RWPE1 (cell line): ENCODE data around the gene OGFOD2.

ENCODE experiments used
- CTCF ChIA-PET: fragments of 350-600 bp; sonication (Branson Sonifier 250); formaldehyde crosslinking; extraction: SDS; loops from one replicate; lab custom pipeline; 2021; lab: Yijun Ruan, JAX
- POLR2A ChIA-PET: fragments of 400-600 bp; formaldehyde crosslinking; extraction: SDS; loops from one replicate; lab custom pipeline; 2020; ENCODE audit warnings: antibody characterized with exemption; ENCODE audit not compliant: low non-redundant PET; lab: Yijun Ruan, JAX
- DNase-seq: peaks from one replicate; pipeline ENCODE4 v3.0.0; 2012; ENCODE audit warnings: low spot score
- H3K27ac ChIP-seq: fragments of 450-650 bp; 2 replicates; pipeline ENCODE4 v1.5.1; 2017
- TF ChIP-seq, protein P1 (sequence below): fragments of 450-650 bp; conservative IDR thresholded peaks from 2 replicates; pipeline ENCODE4 v1.5.1; 2017; ENCODE audit warnings: low read depth, mild to moderate bottlenecking

Gene OGFOD2

DNA sequence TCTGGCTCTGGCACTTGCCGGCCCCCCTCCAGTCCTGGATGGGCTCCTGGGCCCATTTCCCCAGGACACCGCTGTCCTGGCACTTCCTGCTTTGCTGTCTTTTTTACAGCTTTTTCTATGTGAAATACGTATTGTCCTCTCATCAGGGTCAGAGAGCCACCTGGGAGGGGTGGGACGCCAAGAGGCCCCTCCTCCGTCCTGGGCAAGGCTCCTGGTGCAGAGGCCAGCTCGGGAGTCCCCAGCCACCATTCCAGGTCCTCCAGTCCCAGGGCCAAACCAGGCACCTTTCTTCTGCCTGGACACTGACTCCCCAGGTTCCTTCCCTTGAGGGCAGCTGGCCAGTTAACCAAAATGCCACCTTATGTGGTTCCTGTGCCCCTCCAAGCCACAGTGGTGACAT, 28.2 kb downstream of the OGFOD2 start:
- H3K27ac ChIP-seq, result no peak overlapping the region
- DNase-seq, result no peak
- ChIA-PET CTCF (interaction anchor here (0.6 kb wide), 1 partner anchor 347 kb away, joined by 4 read pairs; no protein-coding TSS in a partner anchor), POLR2A (no interaction called here)
- TF ChIP-seq, protein P1, sequence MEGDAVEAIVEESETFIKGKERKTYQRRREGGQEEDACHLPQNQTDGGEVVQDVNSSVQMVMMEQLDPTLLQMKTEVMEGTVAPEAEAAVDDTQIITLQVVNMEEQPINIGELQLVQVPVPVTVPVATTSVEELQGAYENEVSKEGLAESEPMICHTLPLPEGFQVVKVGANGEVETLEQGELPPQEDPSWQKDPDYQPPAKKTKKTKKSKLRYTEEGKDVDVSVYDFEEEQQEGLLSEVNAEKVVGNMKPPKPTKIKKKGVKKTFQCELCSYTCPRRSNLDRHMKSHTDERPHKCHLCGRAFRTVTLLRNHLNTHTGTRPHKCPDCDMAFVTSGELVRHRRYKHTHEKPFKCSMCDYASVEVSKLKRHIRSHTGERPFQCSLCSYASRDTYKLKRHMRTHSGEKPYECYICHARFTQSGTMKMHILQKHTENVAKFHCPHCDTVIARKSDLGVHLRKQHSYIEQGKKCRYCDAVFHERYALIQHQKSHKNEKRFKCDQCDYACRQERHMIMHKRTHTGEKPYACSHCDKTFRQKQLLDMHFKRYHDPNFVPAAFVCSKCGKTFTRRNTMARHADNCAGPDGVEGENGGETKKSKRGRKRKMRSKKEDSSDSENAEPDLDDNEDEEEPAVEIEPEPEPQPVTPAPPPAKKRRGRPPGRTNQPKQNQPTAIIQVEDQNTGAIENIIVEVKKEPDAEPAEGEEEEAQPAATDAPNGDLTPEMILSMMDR, result no peak

DNA sequence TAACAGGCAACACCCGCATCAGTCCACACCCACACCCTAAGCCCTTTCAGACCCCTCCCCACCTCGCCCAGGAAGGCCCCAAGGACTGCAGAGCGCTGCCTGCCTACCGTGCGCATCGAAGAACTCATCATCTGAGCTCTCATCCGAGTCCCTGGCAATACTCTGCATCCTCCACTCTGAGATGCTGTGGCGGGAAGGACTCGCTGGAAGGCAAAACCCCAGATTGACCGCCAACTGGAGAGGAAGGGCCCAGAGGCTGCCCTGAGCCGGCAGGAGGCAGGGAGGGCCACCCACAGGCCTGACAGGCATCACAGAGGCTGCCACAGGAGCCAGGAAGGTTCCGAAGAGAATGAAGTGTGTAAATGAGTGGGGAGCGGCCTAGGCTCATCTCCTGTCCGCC, 29.2 kb downstream of the OGFOD2 start:
- H3K27ac ChIP-seq, result no peak overlapping the region
- DNase-seq, result no peak
- TF ChIP-seq, protein P1, result no peak
- ChIA-PET CTCF (no interaction called here), POLR2A (no interaction called here)

DNA sequence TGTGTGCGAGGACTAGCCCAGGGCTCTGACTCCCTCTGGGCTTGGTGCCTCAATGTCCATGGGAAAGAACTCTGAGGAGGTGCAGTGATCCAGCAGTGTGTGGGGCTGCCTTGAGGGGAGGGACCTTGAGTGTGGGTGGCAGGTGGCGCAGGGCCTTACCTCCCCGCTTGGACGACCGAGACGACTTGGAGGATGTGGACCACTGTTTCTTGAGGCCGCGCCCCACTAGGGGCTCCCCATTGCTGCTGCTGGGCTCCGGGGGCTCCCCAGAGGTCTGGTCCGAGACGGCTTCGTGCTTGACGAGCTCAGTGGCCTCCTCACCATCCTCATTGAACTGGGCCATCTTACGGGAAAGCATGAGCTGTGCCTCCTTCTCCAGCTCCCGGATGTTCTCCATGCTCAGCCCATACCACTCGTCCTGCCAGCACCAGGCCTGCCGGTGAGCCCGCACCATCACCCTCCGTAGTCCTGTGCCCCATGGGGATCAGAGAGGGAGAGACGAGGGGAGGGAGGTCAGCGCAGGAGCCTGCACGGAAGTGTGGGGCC, 30.1 kb downstream of the OGFOD2 start:
- no peak overlapping the region for H3K27ac ChIP-seq
- ChIA-PET POLR2A (interaction anchor here (1.0 kb wide), 1 partner anchor 432 kb away, joined by 4 read pairs; no protein-coding TSS in a partner anchor), CTCF (no interaction called here)
- no peak for DNase-seq
- TF ChIP-seq, protein P1, result no peak

DNA sequence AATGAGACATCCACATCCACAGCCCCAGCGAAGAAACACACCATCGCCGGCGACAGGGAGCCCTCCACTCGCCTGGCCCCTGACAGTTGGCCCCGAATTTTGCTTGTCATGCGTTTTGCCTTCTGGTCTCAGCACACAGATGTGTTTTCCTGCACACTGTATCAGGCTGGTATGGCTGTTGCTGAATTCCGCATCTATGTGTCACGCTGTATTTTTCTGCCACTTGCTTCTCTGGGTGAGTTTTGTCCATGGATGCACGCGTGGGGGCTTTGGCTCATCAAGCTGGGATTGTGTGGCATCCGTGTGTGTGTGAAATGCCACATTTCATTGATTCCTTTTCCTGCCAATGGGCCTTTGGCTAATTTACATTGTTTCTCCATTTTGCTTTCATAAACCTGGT, 31.9 kb downstream of the OGFOD2 start:
- ChIA-PET CTCF (interaction anchor here (0.6 kb wide), 1 partner anchor 210 kb away, joined by 3 read pairs; no protein-coding TSS in a partner anchor), POLR2A (no interaction called here)
- DNase-seq, result no peak
- TF ChIP-seq, protein P1, result no peak
- no peak overlapping the region for H3K27ac ChIP-seq

DNA sequence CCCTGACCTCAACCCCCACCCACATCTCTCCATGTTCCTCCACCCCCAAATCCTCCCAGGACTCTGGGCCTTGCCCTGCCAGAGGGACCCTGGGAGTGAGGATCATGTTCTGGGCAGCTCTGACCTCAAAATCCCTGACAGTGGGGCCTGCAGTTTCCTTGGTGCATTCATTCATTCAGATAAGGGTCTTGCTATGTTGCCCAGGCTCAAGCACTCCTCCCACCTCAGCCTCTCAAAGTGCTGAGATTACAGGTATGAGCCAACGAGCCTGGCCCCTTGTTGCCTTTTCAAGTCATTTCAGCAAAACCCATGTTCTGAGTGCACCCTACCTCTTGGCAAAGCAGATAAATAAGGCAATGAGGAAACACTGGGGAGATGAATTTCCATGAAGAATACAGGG, 35.1 kb downstream of the OGFOD2 start:
- DNase-seq, result no peak
- TF ChIP-seq, protein P1, result no peak
- POLR2A ChIA-PET, result no interaction called here
- no peak overlapping the region for H3K27ac ChIP-seq
- CTCF ChIA-PET, result no interaction called here

DNA sequence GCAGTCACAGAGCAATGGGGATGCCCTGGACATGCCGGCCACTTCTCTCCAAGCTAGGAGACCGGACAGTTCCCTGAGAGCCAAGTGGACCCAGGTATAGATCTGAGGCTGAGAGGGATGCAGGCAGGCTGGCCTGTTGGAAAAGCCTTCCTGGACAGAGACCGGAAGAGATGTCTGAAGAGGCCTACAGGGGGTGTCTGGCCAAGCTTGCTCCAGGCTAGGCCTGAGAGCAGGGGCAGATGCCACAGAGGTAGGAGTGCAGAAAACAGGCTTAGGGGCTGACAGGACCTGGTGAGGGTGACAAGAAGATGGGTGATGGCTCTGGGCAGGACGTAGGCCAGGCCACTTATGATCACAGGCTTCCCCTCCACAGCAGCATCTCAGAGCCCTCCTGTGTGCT, 35.6 kb downstream of the OGFOD2 start:
- no peak for DNase-seq
- no peak overlapping the region for H3K27ac ChIP-seq
- ChIA-PET CTCF (no interaction called here), POLR2A (no interaction called here)
- TF ChIP-seq, protein P1, result no peak
